Keratinocyte (primary cell): ENCODE results near the gene PRLR. TPM values are rescaled to one million over a fixed set of nuclear protein-coding genes. Genes with fewer than 3 reads are reported as not detected.

Experiments used
- DNase-seq: peaks from one replicate; pipeline ENCODE4 v3.0.0-alpha.2; 2011; ENCODE audit warnings: low read depth, missing footprints, low spot score
- FAIRE-seq: peaks from 2 replicates; lab custom pipeline; 2011; peaks lifted over from hg19 to GRCh38; lab: Jason Lieb, UNC
- H2AFZ ChIP-seq: 2 replicates; pipeline ENCODE4 v1.6.0; 2012; ENCODE audit warnings: low read length, control low read depth, inconsistent platforms; ENCODE audit not compliant: control insufficient read depth
- H3K27ac ChIP-seq: 2 replicates; pipeline ENCODE4 v1.5.1; 2011; ENCODE audit warnings: low read length; ENCODE audit not compliant: control insufficient read depth, insufficient read depth
- H3K27me3 ChIP-seq: 3 replicates; pipeline ENCODE4 v1.6.0; 2011; ENCODE audit warnings: low read length; ENCODE audit not compliant: control insufficient read depth, insufficient read depth; ENCODE audit errors: extremely low read depth
- H3K36me3 ChIP-seq, 2 experiments: 2 replicates in 1 of 2; 3 replicates in 1 of 2; pipeline ENCODE4 v1.5.1; 2011; ENCODE audit warnings: low read length in 2 of 2, mild to moderate bottlenecking in 1 of 2; ENCODE audit not compliant: control insufficient read depth in 2 of 2, insufficient read depth in 2 of 2; ENCODE audit errors: extremely low read depth in 1 of 2
- H3K4me1 ChIP-seq: 3 replicates; pipeline ENCODE4 v1.5.1; 2011; ENCODE audit warnings: low read length; ENCODE audit not compliant: control insufficient read depth, insufficient read depth; ENCODE audit errors: extremely low read depth
- H3K4me2 ChIP-seq: 3 replicates; pipeline ENCODE4 v1.6.0; 2011; ENCODE audit warnings: low read depth, low read length; ENCODE audit not compliant: control insufficient read depth, insufficient read depth; ENCODE audit errors: extremely low read depth
- H3K4me3 ChIP-seq, 3 experiments: fragments of 200-600 bp in 1 of 3; sonication (generic) in 1 of 3; 2 replicates in 2 of 3; 3 replicates in 1 of 3; pipeline ENCODE4 v1.5.1; 2011 to 2016; ENCODE audit warnings: low read length in 3 of 3, mild to moderate bottlenecking in 3 of 3, control low read depth in 2 of 3, inconsistent platforms in 1 of 3, low read depth in 1 of 3, mixed read lengths in 1 of 3, mixed run types in 1 of 3, moderate library complexity in 1 of 3; ENCODE audit not compliant: control insufficient read depth in 2 of 3, insufficient read depth in 2 of 3; ENCODE audit errors: extremely low read depth in 1 of 3
- H3K79me2 ChIP-seq: 2 replicates; pipeline ENCODE4 v1.6.0; 2012; ENCODE audit warnings: low read length; ENCODE audit not compliant: control insufficient read depth, insufficient read depth
- H3K9ac ChIP-seq: 3 replicates; pipeline ENCODE4 v1.6.0; 2011; ENCODE audit warnings: low read length; ENCODE audit not compliant: control insufficient read depth, insufficient read depth; ENCODE audit errors: extremely low read depth
- H3K9me1 ChIP-seq: 3 replicates; pipeline ENCODE4 v1.6.0; 2011; ENCODE audit warnings: low read length; ENCODE audit not compliant: control insufficient read depth, insufficient read depth; ENCODE audit errors: extremely low read depth
- H3K9me3 ChIP-seq: 2 replicates; pipeline ENCODE4 v1.5.1; 2012; ENCODE audit warnings: low read depth, low read length; ENCODE audit not compliant: control insufficient read depth
- H4K20me1 ChIP-seq: 3 replicates; pipeline ENCODE4 v1.6.0; 2011; ENCODE audit warnings: low read length; ENCODE audit not compliant: control insufficient read depth, insufficient read depth; ENCODE audit errors: extremely low read depth
- EZH2 ChIP-seq: IDR thresholded peaks from one replicate; pipeline ENCODE4 v1.6.1; 2012; ENCODE audit warnings: inconsistent platforms, mild to moderate bottlenecking, low read length, moderate library complexity
- dilution Hi-C: fragments of 300-500 bp; cut with MboI; formaldehyde crosslinking; loops from one replicate; pipeline ENCODE4 v1.7.0; 2020; ENCODE audit warnings: low sequenced_read_pairs; ENCODE audit not compliant: extremely low pct_ligation_motif_present
- polyA plus RNA-seq, 5 experiments: library from polyadenylated mRNA; depleted of rRNA in 3 of 5; stranded (reverse) in 3 of 5; stranded (forward) in 1 of 5; unstranded in 1 of 5; fragments of >200 nt; gene quantifications; 1 replicate in 1 of 5; 2 replicates in 3 of 5; 3 replicates in 1 of 5; pipeline versions ENCODE4 v1.2.1 to v1.2.3, GENCODE V29; 2011 to 2012; ENCODE audit warnings: missing spikeins in 2 of 5, low read depth in 1 of 5, low replicate concordance in 1 of 5
- TF ChIP-seq, protein P1 (sequence below), 3 experiments: IDR thresholded peaks in 1 of 3; conservative IDR thresholded peaks in 1 of 3; optimal IDR thresholded peaks in 1 of 3; 2 replicates in 2 of 3; 3 replicates in 1 of 3; pipeline versions ENCODE3 to v1.5.1; 2011; ENCODE audit warnings: low read length in 3 of 3, mild to moderate bottlenecking in 3 of 3, moderate library complexity in 2 of 3, control low read depth in 1 of 3, inconsistent platforms in 1 of 3; ENCODE audit not compliant: insufficient read depth in 2 of 3; ENCODE audit errors: extremely low read depth in 1 of 3

PRLR gene
- polyA plus RNA-seq, 1 donor (not counting 4 experiments of a cell fraction or from before 2014, with no cell fraction given), result 0.04 TPM

GRCh38 chr5:35087991-35088390, 142.3 kb downstream of the PRLR start:
- dilution Hi-C loops, result no loop called here
- DNase-seq (no peak), FAIRE-seq (no peak)
- no peaks in the 10 kb centered on the region for H3K9me3 ChIP-seq
- H3K4me1 ChIP-seq, result no peaks in the 10 kb centered on the region
- TF ChIP-seq, protein P1, sequence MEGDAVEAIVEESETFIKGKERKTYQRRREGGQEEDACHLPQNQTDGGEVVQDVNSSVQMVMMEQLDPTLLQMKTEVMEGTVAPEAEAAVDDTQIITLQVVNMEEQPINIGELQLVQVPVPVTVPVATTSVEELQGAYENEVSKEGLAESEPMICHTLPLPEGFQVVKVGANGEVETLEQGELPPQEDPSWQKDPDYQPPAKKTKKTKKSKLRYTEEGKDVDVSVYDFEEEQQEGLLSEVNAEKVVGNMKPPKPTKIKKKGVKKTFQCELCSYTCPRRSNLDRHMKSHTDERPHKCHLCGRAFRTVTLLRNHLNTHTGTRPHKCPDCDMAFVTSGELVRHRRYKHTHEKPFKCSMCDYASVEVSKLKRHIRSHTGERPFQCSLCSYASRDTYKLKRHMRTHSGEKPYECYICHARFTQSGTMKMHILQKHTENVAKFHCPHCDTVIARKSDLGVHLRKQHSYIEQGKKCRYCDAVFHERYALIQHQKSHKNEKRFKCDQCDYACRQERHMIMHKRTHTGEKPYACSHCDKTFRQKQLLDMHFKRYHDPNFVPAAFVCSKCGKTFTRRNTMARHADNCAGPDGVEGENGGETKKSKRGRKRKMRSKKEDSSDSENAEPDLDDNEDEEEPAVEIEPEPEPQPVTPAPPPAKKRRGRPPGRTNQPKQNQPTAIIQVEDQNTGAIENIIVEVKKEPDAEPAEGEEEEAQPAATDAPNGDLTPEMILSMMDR (optimal IDR thresholded peaks at IDR 0.05 in 1 of 3, IDR thresholded peaks at IDR 0.05 in 1 of 3, conservative IDR thresholded peaks at IDR 0.05 in 1 of 3; ENCODE audit: extremely low read depth in 1 of 3, insufficient read depth in 2 of 3, low read length in 3 of 3), result no peak
- no peak for TF ChIP-seq EZH2
- H3K9me1 ChIP-seq, result no peaks in the 10 kb centered on the region
- H3K27ac ChIP-seq, result no peak overlapping the region
- H3K4me2 ChIP-seq, result no peak overlapping the region
- no peak overlapping the region for H3K9ac ChIP-seq
- no peak overlapping the region for H3K4me3 ChIP-seq
- no peaks in the 10 kb centered on the region for H3K27me3 ChIP-seq
- no peak overlapping the region for H2AFZ ChIP-seq
- H4K20me1 ChIP-seq, result no peaks in the 10 kb centered on the region
- H3K79me2 ChIP-seq, result no peaks in the 10 kb centered on the region
- no peaks in the 10 kb centered on the region for H3K36me3 ChIP-seq

DNA sequence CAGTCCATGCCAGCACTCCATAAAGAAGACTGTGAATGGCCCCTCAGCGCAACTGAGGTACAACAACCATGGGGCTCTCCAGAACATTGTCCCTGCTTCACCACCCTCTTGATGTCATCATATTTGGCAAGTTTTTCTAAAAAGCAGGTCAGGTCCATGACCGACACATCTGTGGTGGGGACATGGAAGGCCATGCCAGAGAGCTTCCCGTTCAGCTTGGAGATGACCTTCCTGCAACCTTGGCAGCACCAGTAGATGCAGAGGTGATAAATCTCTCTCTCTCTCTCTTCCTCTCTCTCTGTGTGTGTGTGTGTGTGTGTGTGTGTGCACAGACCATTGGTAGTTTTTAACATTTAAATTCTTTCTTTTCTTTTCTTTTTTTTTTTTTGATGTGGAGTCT, 147.1 kb downstream of the PRLR start:
- Histone ChIP-seq H3K36me3 (no peaks in the 10 kb centered on the region), H2AFZ (no peak overlapping the region), H3K27ac (no peak overlapping the region), H3K9me1 (no peaks in the 10 kb centered on the region), H3K4me1 (no peaks in the 10 kb centered on the region), H3K4me2 (no peak overlapping the region), H3K79me2 (no peaks in the 10 kb centered on the region), H4K20me1 (no peaks in the 10 kb centered on the region), H3K9ac (no peak overlapping the region), H3K27me3 (no peaks in the 10 kb centered on the region), H3K9me3 (no peaks in the 10 kb centered on the region), H3K4me3 (no peak overlapping the region)
- dilution Hi-C loops, result no loop called here
- FAIRE-seq, result no peak
- TF ChIP-seq EZH2, result no peak
- TF ChIP-seq, protein P1 (optimal IDR thresholded peaks at IDR 0.05 in 1 of 3, IDR thresholded peaks at IDR 0.05 in 1 of 3, conservative IDR thresholded peaks at IDR 0.05 in 1 of 3; ENCODE audit: extremely low read depth in 1 of 3, insufficient read depth in 2 of 3, low read length in 3 of 3), result no peak
- DNase-seq, result no peak
